Skeletal muscle cell (primary cell): ENCODE results near the gene VSIG8.

Source experiments
- DNase-seq: peaks from one replicate; pipeline ENCODE4 v3.0.0-alpha.2; 2010; ENCODE audit warnings: low read depth
- H3K4me3 ChIP-seq: 2 replicates; pipeline ENCODE4 v1.5.1; 2011; ENCODE audit warnings: low read depth, mild to moderate bottlenecking, control low read depth, low read length, moderate library complexity

VSIG8 gene

DNA sequence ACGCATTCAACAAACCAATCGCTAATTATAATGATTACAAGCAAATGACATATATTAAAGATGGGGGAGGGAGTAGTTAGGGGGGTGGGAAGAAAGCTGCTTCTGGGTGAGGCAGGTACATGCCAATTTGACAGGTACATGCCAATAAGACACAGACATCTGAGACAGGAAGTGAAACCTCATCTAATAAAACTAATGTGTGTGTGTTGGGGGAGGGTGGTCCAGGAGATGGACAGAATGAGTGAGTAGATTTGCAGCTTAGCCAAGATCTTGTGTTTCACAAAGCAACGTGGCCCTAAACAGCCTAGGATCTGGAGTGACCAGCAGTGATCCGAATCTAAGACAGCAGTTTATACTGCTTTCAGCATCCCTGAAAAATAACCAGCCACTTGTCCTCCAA is 26.7 kb upstream of the VSIG8 start:
- DNase-seq = no peak
- H3K4me3 ChIP-seq = no peak overlapping the region

DNA sequence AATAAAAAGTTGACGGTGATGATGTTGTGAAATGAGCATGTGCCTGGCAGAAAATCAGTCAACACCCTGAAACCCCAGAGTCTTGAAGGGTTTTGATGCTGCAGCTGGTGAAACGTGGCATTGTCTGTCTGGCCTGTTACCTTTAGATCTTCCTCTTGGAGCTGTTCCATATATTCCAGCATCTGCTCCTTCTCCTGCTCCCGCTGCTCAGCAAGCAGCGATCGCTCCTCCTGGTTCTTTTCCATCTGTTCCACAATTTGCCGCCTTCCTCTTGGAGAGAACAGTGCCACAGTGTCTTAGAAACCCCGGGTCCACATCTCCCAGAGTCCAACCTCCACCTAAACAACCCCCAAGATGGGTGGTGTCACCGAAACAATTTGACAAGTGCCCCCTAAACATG is 21.8 kb upstream of the VSIG8 start:
- H3K4me3 ChIP-seq = no peak overlapping the region
- DNase-seq = no peak

DNA sequence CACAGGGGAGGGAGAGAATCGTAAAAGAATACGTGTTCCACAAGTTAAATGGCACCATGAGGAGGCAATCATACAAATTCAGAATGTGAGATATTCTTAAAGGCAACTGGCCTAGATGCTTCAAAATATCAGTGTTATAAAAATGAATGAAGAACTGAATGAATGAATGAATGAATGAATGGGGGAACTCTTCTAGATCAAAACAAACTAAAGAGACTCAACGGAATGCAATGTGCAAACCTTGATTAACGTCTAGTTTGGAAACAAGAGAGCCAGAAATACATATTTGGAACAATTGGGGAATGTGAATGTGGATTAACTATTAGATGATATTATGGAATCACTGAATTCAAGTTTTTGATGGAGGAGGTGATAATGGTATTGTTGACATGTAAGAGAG is 20.7 kb upstream of the VSIG8 start:
- no peak for DNase-seq
- no peak overlapping the region for H3K4me3 ChIP-seq

DNA sequence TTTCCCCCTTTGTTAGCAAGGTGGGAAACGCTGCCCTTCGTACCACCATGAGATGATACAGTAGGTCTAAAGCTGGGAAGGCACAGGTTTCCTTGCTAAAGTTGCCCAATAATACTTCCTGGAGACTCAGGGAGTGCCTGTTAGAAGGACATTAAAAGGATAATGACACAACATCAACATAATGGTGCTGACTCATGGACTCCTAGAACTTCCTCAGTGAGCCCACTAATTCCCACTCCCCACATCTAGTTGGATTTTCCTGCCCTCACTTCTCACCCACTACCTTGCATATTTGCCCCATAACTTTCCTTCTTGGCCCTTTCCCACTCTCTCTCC is 20.0 kb upstream of the VSIG8 start:
- H3K4me3 ChIP-seq = no peak overlapping the region
- no peak for DNase-seq

DNA sequence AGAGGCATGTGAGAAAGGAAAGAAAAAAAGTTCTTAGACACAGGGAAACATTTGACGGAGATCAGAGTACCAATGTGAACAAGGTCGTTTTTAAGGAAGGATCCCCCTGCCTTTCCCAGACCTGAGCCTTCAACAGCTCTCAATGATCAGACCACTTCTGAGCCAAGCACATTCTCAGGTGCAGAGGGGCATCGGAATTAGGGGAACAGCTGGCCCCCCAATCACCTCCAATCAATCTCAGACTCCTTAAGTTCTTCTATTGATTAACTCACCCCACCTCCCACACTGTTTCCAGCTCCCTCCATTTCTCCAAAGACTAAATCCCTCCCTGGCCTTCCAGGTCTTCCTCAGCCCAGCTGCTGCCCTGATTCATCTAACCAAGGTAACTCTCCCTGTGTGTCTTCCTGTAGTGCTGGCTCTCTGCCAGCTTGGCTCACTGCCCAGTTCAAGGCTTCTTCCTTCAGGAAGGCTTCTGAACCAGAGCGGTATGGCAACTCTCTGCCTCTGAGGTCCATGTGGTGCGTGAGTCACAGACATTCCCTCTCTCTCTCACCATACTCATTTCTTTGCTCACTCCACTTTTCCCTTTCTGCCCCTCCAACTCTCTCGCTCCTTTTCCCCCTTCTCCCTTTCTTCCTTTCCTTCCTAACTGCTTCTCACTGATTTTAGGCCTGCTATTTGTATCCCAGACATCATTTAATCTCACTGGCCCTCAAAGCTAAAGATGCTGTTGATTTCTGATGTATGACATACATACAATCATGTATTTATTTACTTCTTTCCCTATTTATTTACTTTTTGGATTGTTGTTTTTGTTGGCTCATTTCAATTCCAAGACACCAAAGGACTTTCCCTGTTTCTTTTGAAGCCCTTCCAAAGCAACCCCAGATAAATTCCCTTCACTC is 19.4 kb upstream of the VSIG8 start:
- H3K4me3 ChIP-seq = no peak overlapping the region
- DNase-seq = peak; percentile 98

DNA sequence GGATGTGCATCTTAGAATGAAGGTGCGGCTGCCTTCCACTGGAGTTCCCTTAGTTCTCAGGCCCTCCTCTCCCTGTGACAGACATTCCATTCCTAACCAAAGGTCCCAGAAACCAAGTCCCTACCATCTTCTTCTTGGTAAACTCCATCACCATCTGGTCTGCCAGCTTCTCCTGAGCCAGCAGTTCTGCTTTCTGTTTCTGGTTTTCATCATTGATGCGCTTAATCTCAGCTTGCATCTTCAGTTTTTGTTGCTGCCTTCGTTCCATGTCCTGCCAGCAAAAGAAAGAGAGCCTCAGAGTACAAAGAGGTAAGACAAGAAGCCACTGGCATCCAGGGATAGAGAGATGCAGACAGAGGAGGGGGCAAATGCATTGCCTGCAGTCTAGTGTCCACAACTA is 18.0 kb upstream of the VSIG8 start:
- no peak overlapping the region for H3K4me3 ChIP-seq
- no peak for DNase-seq

DNA sequence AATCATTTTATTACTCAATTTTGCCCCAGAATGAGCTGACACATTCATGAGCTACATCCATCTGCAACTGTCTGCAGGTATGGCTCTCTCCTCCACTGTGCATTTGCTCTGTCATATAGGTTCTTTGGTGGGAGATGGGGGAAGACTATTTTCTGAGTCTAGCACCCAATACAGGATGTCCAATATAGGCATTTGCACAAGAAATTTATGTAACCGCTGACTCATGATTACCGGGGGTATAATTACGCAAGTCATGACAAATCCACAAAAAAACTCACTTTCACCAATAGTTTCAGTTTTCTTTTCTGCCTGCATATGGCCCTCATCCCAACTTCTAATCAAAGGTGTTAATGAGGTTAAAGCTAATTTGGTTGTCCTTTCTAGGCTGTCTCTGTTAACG is 17.5 kb upstream of the VSIG8 start:
- H3K4me3 ChIP-seq = no peak overlapping the region
- DNase-seq = peak; percentile 62

DNA sequence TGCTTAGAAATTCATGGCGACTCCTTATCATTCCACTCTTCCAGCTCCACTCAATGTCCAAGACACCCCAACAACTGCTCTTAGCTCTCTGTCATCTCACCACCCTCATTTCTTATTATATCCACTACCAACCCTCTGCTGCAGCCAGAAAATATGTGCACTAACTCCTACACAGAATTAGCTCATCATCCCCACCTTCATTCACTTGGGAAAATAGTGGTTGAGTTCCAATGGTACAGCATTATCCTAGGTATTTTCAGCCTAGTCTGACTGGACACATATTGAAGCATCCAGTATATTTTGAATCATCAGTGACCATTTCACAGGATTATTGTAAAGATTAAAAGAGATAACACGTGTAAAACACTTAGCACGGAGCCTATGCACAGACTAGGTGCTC is 16.7 kb upstream of the VSIG8 start:
- no peak overlapping the region for H3K4me3 ChIP-seq
- DNase-seq = no peak

DNA sequence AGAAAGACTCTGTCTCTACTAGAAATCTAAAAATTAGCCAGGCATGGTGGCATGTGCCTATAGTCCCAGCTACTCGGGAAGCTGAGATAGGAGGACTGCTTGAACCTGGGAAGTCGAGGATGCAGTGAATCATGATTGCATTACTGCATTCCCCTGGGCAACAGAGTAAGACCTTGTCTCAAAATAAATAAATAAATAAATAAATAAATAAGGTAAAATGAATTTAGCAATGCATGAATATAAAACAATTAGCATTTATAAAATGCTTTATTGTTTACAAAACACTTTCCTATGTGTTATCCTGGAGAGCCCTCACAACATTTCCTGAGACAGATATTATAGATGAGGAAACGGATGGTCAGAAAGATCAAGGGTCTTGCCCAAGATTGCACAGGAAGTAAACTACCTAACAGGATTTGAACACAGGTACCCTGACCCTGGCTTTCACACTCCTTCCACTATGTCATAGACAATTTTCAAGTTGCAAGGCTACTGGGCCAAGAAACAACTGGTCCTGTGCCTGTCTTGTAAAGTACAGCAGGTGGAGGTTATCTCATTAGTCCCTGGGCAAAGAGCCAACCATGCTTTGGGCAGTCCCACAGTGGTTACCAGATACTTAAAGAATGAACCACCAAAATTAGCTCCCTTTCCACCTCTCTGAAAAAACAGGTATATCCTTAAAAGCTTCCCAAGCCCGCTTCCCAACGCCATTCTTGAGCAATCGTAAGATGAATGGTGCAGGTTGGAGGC is 15.4 kb upstream of the VSIG8 start:
- DNase-seq = no peak
- no peak overlapping the region for H3K4me3 ChIP-seq

DNA sequence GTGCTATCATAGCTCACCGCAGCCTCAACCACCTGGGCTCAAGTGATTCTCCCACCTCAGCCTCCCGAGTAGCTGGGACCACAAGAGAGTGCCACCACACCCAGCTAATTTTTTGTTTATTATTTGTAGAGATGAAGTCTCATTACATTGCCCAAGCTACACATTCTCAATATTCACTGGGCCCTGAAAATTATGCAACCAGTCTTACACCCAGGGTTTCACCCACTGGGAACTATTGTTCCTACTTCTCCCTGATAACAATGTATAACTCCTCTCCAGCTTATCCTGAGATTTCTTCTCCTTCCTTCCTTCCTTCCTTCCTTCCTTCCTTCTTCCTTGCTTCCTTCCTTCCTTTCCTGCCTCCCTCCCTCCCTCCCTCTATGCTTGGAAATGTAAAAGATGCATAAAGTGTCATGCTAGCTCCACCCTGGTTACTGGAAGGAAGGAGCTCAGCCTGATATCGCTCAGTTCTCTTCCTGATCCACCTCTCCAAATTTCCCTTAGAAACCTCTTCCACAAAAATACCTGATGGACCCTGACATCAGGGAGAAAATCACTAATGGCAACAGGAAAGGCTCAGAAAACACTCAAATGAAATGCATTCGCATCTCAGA is 11.2 kb upstream of the VSIG8 start:
- DNase-seq = no peak

DNA sequence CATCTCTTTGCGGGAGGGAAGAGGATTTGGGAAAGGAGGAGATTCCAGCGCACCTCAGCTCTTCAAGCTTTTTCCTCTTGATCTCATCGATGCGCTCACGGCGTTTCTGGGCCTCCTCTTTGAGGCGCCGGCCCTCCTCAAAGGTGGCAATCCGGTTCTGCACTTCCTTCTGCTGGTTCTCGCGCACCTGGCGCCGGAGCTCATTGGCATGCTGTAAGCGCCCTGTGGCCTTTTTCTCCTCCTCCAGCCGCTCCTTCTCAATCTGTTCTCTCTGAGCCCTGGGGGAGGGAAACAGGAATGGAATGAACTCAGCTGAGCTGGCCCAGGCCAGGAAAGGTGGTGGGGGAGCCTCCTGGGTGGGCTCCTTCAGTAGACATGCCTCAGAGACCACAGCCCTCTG is 10.4 kb upstream of the VSIG8 start:
- no peak for DNase-seq
- no peak overlapping the region for H3K4me3 ChIP-seq

More for the DNA sequence above, 11.2 kb upstream of the VSIG8 start:
- no peak overlapping the region for H3K4me3 ChIP-seq

DNA sequence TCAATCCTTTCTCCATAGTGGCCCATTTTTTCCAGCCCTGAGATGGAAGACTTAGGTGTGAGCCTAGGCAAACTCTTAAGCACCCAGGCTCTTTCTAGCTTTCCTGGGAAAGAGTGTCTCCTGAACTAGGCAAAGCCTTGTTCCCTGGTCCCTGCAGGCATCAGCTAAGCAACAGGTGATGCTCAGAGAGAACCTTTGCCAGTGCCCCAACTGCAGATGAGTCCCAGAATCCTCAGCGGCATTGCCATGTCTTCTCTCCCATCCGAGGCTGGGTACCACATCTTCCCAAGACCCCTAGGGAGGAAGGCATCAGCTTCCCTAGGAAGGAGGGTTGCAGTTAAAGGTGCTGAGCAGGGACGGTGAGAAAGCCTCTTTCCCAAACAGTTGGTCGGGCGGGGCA is 8.2 kb upstream of the VSIG8 start:
- H3K4me3 ChIP-seq = no peak overlapping the region

DNA sequence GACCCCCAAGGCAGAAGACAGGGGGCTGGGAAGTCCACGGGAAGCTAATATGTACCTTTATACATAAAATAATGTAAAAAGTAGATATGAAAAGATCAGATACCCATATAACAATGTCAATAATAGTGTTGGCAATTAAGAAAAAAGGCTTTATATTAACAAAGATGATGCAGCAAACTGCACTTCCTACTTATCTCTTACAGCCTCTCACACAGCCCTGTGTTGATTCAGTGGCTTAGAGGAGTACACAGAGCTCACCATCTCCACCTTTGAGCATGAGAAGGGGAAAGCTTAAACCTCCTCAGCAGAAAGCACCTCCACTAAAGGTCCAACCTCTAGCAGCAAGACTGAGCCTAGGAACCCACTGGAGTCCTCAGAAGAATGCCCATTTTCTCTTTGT is 7.2 kb upstream of the VSIG8 start:
- H3K4me3 ChIP-seq = no peak overlapping the region
- no peak for DNase-seq

More for the DNA sequence above, 8.2 kb upstream of the VSIG8 start:
- no peak for DNase-seq

DNA sequence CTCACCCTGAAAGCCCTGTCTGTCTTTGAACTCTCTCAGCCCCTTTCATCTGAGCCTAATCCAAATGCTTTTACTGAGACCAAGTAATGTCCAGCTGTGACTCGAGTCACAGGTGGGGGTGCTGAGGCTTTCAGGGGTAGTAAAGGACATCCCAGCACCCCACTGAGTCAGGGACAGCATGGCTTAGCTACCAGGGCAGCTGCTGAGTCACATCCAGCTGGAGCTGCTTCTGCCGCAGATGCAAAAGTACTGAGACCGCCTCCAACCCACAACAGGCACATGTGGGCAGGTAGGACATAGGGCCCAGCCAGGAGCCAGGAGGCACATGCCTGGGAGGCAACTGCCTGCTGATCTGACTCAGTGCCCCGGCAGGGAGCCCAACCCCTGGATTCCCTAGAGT is 6.7 kb upstream of the VSIG8 start:
- no peak overlapping the region for H3K4me3 ChIP-seq
- peak; percentile 52 for DNase-seq

DNA sequence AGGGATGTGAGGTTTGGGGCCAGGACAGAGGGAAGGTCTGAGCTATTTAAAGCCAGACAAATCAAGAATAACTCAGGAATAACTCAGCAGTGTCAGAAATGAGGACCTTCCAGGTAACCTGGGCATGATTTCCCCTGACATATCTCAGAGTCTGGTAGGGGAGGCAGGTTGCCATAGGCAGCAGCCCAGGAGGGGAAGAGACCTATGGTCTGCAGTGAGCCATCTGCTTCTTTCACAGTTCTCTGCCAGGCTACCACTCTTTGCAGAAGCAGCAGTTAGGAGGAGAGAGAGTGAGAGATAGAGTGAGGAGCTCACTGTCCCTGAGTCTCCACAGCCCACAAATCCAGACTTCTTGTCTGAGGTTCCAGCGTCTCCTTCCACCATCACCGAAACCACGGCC is 6.3 kb upstream of the VSIG8 start:
- H3K4me3 ChIP-seq = no peak overlapping the region
- DNase-seq = no peak

DNA sequence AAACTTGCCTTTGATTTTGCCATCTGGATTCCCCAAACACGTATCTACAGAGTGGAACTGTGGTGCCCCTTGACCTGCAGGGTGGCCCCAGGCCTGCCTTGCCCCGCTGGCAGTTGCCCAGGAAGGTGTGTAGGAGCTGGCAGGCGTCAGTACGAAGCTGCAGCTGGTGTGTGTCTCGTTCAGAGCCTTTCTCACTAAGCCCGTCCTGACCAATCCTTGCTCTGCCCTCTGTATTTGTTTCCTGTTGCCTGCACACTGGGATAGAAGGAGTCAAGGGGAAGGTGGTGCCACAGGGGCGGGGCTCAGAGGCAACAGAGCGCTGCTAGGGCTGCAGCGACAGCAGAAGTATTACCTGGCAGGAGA is 5.2 kb upstream of the VSIG8 start:
- no peak overlapping the region for H3K4me3 ChIP-seq
- DNase-seq = no peak

DNA sequence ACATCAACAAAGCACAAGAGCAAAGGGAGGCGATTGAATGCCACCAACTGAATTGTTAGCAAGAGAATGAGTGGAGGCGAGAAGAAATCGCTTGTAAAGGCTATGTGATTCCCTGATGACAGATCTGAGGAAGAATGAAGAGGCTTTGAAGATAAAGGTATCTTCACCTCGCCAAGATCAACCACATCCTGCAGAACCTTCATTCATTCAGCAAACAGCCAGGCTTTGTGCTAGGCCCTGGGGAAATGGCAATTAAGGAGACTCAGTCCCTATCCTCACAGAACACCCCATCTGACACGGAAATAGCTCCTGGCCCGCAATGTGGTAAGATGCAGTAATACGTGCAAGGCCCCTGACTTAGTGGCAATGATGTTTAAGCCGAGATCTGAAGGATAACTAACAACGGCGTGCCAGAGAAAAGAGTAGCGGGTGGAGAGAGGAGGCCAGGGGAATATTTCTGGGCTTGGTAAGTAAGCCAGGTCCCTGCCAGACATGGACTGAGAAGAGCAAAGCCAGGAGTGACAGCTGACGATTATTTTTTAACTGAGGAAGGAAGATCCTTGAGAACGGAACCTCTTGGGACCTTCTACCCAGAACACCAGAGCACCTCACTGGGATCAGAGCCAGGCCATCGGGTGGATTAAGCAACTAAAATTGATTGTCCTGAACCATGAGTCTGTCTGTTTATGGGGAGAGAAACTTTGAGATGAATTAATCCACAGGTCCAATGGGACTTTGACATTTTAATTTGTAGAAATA is 4.6 kb upstream of the VSIG8 start:
- DNase-seq = no peak
- H3K4me3 ChIP-seq = no peak overlapping the region

DNA sequence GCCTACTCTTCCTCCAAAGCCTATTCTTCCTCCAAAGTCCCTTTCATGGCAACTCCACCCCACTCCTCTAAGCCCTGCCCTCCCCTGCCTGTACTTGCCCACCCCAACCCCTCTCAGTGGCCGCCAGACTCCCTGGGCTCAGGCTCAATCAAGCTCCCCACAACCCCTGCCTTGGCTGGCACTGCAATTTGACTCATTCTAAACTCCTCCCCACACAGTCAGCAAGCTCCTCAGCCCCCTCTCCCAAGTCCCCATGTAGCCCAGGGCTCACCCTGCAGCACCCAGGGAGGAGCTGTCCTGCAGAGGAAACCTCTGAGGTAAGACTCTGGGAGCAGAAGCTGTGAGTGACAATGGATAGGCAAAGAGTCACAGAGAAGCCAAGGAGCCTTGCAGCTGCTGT is 3.6 kb upstream of the VSIG8 start:
- no peak for DNase-seq
- no peak overlapping the region for H3K4me3 ChIP-seq

DNA sequence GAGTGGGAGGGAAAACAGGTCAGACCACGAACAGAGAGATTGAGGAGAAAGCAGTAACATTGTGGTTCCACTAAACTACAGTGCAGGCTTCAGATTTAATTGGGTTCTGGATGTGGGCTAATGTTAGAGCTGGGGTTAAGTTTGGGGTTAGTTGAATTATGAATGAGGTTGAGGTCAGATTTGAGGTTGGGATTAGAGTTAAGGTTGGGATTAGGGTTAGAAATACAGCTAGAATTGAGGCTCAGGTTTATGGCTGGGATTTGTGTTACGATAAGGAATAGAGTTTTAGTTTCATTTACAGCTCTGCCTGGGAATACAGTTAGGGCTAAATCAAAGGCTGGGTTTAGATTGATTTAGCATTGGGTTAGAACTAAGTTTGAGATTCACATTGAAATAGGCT is 1.8 kb upstream of the VSIG8 start:
- DNase-seq = no peak

DNA sequence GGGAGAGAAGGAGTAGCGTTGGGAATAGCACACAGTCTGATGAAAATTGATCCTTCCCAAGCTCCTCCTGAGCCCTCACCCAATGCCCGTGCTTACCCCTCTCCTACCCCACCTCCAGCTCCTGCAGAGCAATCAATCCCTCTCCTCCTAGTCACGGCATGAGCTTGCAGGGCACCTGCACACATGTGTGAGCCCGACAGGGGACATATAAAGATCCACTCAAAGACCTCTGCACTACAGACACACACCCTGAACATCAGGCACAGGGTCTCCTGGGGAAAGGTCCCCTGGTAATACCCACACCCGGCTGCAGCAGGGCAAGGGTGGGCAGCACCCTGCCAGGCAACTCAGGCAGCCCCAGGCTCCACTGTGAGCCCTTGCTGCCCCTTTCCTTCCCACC is 426 bp downstream of the VSIG8 start:
- DNase-seq = no peak

More for the DNA sequence above, 1.8 kb upstream of the VSIG8 start:
- H3K4me3 ChIP-seq = no peak overlapping the region

More for the DNA sequence above, 426 bp downstream of the VSIG8 start:
- no peak overlapping the region for H3K4me3 ChIP-seq
